ENCODE data around the gene CKAP2L.

DNA sequence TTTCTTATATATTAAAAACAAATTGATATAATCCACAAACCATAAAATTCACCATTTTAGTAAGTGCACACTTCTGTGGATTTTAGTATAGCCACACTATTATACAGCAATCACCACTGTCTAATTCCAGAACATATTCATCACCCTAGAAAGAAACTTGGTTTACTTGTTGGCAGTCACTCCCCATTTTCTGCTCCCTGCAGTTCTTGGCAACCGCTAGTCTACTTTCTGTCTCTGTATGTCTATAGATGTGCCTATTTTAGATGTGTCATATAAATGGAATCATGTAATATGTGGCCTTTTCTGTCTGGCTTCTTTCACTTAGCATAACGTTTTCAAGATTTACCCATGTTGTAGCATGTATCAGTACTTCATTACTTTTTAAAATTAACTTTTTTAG, 5.7 kb downstream of the CKAP2L start:
- TF ChIP-seq, protein P1, sequence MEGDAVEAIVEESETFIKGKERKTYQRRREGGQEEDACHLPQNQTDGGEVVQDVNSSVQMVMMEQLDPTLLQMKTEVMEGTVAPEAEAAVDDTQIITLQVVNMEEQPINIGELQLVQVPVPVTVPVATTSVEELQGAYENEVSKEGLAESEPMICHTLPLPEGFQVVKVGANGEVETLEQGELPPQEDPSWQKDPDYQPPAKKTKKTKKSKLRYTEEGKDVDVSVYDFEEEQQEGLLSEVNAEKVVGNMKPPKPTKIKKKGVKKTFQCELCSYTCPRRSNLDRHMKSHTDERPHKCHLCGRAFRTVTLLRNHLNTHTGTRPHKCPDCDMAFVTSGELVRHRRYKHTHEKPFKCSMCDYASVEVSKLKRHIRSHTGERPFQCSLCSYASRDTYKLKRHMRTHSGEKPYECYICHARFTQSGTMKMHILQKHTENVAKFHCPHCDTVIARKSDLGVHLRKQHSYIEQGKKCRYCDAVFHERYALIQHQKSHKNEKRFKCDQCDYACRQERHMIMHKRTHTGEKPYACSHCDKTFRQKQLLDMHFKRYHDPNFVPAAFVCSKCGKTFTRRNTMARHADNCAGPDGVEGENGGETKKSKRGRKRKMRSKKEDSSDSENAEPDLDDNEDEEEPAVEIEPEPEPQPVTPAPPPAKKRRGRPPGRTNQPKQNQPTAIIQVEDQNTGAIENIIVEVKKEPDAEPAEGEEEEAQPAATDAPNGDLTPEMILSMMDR (IDR thresholded peaks at IDR 0.05; ENCODE audit: low read depth, low read length, poor library complexity, severe bottlenecking): no peak
- no peak for TF ChIP-seq EZH2phosphoT487 (IDR thresholded peaks at IDR 0.05; ENCODE audit: borderline replicate concordance, low read length)

Measured in DOHH2 (cell line).